Neural progenitor cell (in vitro differentiated cells): Measurements from ENCODE around the gene TDRD10. TPM values are rescaled to one million over a fixed set of nuclear protein-coding genes. Genes with fewer than 3 reads are reported as not detected.

Experiments used
- DNase-seq: peaks from one replicate; pipeline ENCODE4 v3.0.0-alpha.2; 2016; ENCODE audit warnings: low spot score
- H2AFZ ChIP-seq: fragments of 200-600 bp; sonication (generic); replicated peaks from 2 replicates; pipeline ENCODE4 v1.6.1; 2016; ENCODE audit warnings: antibody characterized with exemption
- H3F3A ChIP-seq: fragments of 200-600 bp; sonication (generic); 2 replicates; pipeline ENCODE4 v1.6.1; 2016; ENCODE audit warnings: antibody characterized with exemption, low read depth
- H3K27ac ChIP-seq: fragments of 200-600 bp; sonication (generic); 2 replicates; pipeline ENCODE4 v1.5.1; 2016; ENCODE audit warnings: mild to moderate bottlenecking
- H3K27me3 ChIP-seq: fragments of 200-600 bp; sonication (generic); 2 replicates; pipeline ENCODE4 v1.6.1; 2016; ENCODE audit warnings: mild to moderate bottlenecking, moderate library complexity
- H3K36me3 ChIP-seq: fragments of 200-600 bp; sonication (generic); 2 replicates; pipeline ENCODE4 v1.5.1; 2016
- H3K4me1 ChIP-seq: fragments of 200-600 bp; sonication (generic); 2 replicates; pipeline ENCODE4 v1.6.1; 2016; ENCODE audit warnings: mixed run types
- H3K4me2 ChIP-seq: fragments of 200-600 bp; sonication (generic); 2 replicates; pipeline ENCODE4 v1.6.1; 2016
- H3K4me3 ChIP-seq: fragments of 200-600 bp; sonication (generic); 2 replicates; pipeline ENCODE4 v1.5.1; 2016
- H3K79me2 ChIP-seq: fragments of 200-600 bp; sonication (generic); 2 replicates; pipeline ENCODE4 v1.6.1; 2016; ENCODE audit warnings: low read depth
- H3K9ac ChIP-seq: fragments of 200-600 bp; sonication (generic); 2 replicates; pipeline ENCODE4 v1.6.1; 2016
- H3K9me3 ChIP-seq: fragments of 200-600 bp; sonication (generic); 2 replicates; pipeline ENCODE4 v1.5.1; 2016; ENCODE audit warnings: low read depth
- H4K20me1 ChIP-seq: fragments of 200-600 bp; sonication (generic); 2 replicates; pipeline ENCODE4 v1.6.1; 2016; ENCODE audit warnings: low read depth
- H3K27ac Mint-ChIP-seq: 3 replicates; pipeline ENCODE4 v1.8.0; 2021; ENCODE audit warnings: mixed read lengths
- H3K27me3 Mint-ChIP-seq: 2 replicates; pipeline ENCODE4 v1.8.0; 2022; ENCODE audit warnings: low read depth, mild to moderate bottlenecking, inconsistent platforms, moderate library complexity, mixed read lengths; ENCODE audit not compliant: insufficient read depth
- H3K36me3 Mint-ChIP-seq: 3 replicates; pipeline ENCODE4 v1.8.0; 2021; ENCODE audit warnings: mixed read lengths
- H3K4me1 Mint-ChIP-seq: 3 replicates; pipeline ENCODE4 v1.8.0; 2021; ENCODE audit warnings: mixed read lengths
- H3K4me3 Mint-ChIP-seq: 3 replicates; pipeline ENCODE4 v1.8.0; 2021; ENCODE audit warnings: mild to moderate bottlenecking, moderate library complexity, mixed read lengths
- H3K9me3 Mint-ChIP-seq: 3 replicates; pipeline ENCODE4 v1.8.0; 2020; ENCODE audit warnings: mixed read lengths
- CTCF ChIP-seq: fragments of 200-600 bp; sonication (generic); IDR thresholded peaks from 2 replicates; pipeline ENCODE4 v1.5.1; 2017; ENCODE audit warnings: antibody characterized with exemption, mild to moderate bottlenecking
- EZH2 ChIP-seq: fragments of 200-600 bp; sonication (generic); IDR thresholded peaks from 2 replicates; pipeline ENCODE4 v1.6.1; 2017; ENCODE audit warnings: antibody characterized with exemption, mild to moderate bottlenecking, moderate library complexity
- EZH2phosphoT487 ChIP-seq: fragments of 200-600 bp; sonication (generic); IDR thresholded peaks from 2 replicates; pipeline ENCODE4 v1.6.1; 2017; ENCODE audit warnings: antibody characterized with exemption
- total RNA-seq: library from RNA; depleted of rRNA; stranded (reverse); fragments of >200 nt; gene quantifications from 2 replicates; pipeline ENCODE4 v1.2.3, GENCODE V29; 2015; ENCODE audit warnings: low replicate concordance

Gene TDRD10
- total RNA-seq, 1 donor from 2014 or later = not detected

GRCh38 chr1:154577346-154578057, 75.5 kb downstream of the TDRD10 start:
- Histone ChIP-seq H3K4me2 (no peak overlapping the region), H3K27me3 (no peaks in the 10 kb centered on the region)
- H3K36me3 Mint-ChIP-seq = peaks cover 21% of the 10 kb centered on the region

GRCh38 chr1:154578058-154578418, 76.0 kb downstream of the TDRD10 start:
- H3K4me3 Mint-ChIP-seq = no peak overlapping the region
- Histone ChIP-seq H3F3A (no peaks in the 10 kb centered on the region), H3K9me3 (no peaks in the 10 kb centered on the region), H3K27me3 (no peaks in the 10 kb centered on the region), H3K36me3 (no peaks in the 10 kb centered on the region), H3K9ac (no peak overlapping the region), H3K4me3 (no peak overlapping the region), H3K27ac (no peak overlapping the region), H2AFZ (no peak overlapping the region), H4K20me1 (no peaks in the 10 kb centered on the region), H3K79me2 (no peaks in the 10 kb centered on the region), H3K4me1 (peaks cover 5% of the 10 kb centered on the region), H3K4me2 (no peak overlapping the region)
- peaks cover 21% of the 10 kb centered on the region for H3K36me3 Mint-ChIP-seq
- H3K4me1 Mint-ChIP-seq = peaks cover 15% of the 10 kb centered on the region
- H3K9me3 Mint-ChIP-seq = no peaks in the 10 kb centered on the region
- DNase-seq = no peak
- TF ChIP-seq EZH2 (no peak), CTCF (no peak), EZH2phosphoT487 (no peak)
- H3K27ac Mint-ChIP-seq = no peak overlapping the region
- peaks cover 9% of the 10 kb centered on the region for H3K27me3 Mint-ChIP-seq

More at GRCh38 chr1:154577346-154578057, 75.5 kb downstream of the TDRD10 start:
- Mint-ChIP-seq H3K4me3 (no peak overlapping the region), H3K27me3 (peaks cover 9% of the 10 kb centered on the region), H3K4me1 (peaks cover 17% of the 10 kb centered on the region), H3K9me3 (no peaks in the 10 kb centered on the region), H3K27ac (no peak overlapping the region)
- H3K9ac ChIP-seq = no peak overlapping the region
- no peaks in the 10 kb centered on the region for H3K79me2 ChIP-seq
- peaks cover 5% of the 10 kb centered on the region for H3K4me1 ChIP-seq
- DNase-seq = no peak
- H3F3A ChIP-seq = no peaks in the 10 kb centered on the region
- H4K20me1 ChIP-seq = no peaks in the 10 kb centered on the region
- no peak overlapping the region for H3K27ac ChIP-seq
- H3K36me3 ChIP-seq = no peaks in the 10 kb centered on the region
- H3K4me3 ChIP-seq = no peak overlapping the region
- no peak for TF ChIP-seq CTCF
- no peak for TF ChIP-seq EZH2
- no peak for TF ChIP-seq EZH2phosphoT487
- H3K9me3 ChIP-seq = no peaks in the 10 kb centered on the region
- H2AFZ ChIP-seq = no peak overlapping the region

- Mint-ChIP-seq H3K36me3 (peaks cover 30% of the 10 kb centered on the region), H3K4me3 (no peak overlapping the region), H3K4me1 (peaks cover 9% of the 10 kb centered on the region), H3K27ac (no peak overlapping the region), H3K27me3 (peaks cover 8% of the 10 kb centered on the region), H3K9me3 (no peaks in the 10 kb centered on the region)
- no peaks in the 10 kb centered on the region for H4K20me1 ChIP-seq
- no peaks in the 10 kb centered on the region for H3K27me3 ChIP-seq
- no peaks in the 10 kb centered on the region for H3K36me3 ChIP-seq
- no peak overlapping the region for H3K4me2 ChIP-seq
- H3K79me2 ChIP-seq = no peaks in the 10 kb centered on the region
- no peak for DNase-seq
- no peak for TF ChIP-seq EZH2phosphoT487
- TF ChIP-seq EZH2 = no peak
- TF ChIP-seq CTCF = no peak
- no peak overlapping the region for H3K27ac ChIP-seq
- H3K4me1 ChIP-seq = peaks cover 5% of the 10 kb centered on the region
- H3K4me3 ChIP-seq = no peak overlapping the region
- no peak overlapping the region for H2AFZ ChIP-seq
- H3K9me3 ChIP-seq = no peaks in the 10 kb centered on the region
- H3F3A ChIP-seq = no peaks in the 10 kb centered on the region
- H3K9ac ChIP-seq = no peak overlapping the region
Observed at GRCh38 chr1:154579374-154579773, 77.4 kb downstream of the TDRD10 start.
